HG02798 (cell line): ENCODE data around the gene NHERF1.

Experiments used
- ATAC-seq: cut with Tn5 transposase; IDR thresholded peaks from one replicate; pipeline ENCODE4 v1.9.1; 2021; ENCODE audit warnings: mild to moderate bottlenecking; ENCODE audit not compliant: unreplicated experiment, poor library complexity

NHERF1 gene

GRCh38 chr17:74779948-74780400 is 31.5 kb downstream of the NHERF1 start:
- peak; percentile 34 for ATAC-seq

DNA sequence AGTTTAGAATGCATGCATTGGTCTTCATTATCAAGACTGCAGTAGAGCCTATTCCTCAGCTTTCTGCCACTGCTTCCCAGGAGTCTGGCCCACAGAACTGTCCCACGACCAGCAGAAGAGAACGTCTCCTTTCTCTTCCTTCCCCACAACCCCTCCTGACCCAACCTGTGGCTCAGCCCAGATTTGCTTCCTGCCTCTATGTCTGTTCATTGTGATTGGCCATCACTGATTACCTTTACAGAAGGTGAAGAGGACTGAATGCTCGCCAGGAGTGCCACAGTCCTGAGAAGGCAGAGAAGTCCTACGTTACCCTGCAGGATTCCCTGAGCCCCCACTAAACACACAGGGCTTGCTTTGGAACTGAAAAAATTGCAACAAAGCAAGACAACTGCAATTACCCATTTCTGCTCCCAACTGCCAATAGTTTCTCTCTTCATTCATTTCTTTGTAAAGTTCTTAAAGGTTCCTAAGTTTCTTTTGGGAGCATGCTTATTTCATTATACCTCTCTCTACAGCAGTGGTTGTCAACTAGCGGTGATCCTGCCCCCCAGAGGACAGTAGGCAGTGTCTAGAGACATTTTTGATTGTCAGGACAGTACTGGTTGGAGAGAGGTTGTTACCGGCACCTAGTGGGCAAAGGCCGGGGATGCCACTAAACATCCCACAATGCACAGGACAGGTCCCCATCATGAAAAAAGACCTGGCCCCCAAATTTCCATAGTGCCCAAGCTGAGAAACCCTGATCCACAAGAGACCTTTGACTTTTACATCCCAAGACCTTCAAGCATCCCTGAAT is 32.2 kb downstream of the NHERF1 start:
- no peak for ATAC-seq

- ATAC-seq = no peak
Observed at GRCh38 chr17:74782571-74782970, 34.1 kb downstream of the NHERF1 start.

DNA sequence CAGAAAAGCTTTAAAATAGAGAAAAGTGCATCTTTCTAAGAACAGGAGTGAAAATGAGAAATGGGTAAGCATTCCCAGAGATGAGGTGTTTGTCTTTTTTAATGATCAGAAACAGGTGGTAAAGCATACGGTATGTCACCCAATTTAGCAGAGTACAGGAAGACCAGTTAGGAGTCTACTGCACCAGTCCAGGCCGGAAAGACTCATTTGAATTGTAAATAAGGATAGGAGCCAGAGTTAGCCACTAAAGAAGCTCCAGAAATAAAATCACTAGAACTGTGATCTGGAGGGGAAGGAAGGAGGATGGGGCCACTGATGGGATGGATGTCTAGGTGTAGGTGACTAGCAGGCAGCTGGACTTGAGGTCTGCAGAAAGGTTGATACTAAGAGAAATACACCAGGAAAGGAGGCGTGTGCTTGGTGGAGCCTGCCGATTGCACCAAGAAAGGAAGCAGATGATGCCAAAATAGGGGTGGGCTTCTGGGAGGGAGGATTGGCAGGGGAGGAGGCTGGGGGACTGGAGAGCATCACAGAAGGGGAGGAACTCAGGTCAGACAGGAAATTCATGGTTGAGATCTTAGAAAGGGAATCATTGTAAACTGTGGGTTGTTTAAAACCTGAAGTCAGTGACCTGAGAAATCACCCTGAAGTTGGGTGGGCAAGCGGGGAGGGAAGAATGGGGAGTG is 35.8 kb downstream of the NHERF1 start:
- ATAC-seq = no peak

DNA sequence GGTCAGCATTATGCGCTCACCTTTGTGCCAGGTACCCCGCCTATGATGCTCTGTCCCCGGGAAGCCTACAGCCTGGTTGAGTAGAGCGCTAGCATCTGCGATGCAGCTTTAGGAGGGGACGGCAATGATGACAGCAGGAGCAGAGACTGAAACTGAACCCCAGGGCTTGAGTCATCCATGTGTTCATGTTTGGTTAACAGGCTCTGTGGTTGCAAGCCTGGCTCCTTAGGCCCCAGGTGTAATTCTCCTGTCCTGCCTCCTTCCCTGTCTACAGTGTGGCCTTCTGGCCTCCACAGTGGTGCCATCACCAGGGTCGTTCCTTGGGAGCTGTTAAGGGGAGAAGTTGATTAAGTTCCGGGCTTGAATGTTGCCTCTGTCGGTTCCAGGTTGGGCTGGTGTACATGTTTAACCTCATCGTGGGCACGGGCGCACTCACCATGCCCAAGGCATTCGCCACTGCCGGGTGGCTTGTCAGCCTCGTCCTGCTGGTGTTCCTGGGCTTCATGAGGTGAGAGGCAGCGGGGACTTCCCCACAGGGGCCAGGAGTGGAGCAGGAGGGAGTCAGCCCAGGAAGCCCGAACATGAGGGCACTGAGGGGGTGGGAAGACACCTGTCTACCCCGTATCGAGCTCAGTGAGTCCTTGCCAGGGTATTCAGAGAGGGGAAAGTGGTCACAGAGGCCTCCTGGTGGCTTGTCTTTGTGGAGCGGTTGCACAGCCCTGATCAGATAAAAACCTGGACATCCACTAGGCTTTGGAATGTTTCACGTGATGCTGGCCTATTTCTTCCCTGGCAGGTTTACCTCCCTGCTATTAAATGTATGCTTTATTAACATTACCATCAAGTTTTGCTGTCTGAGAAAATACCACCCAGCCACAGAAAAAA is 36.9 kb downstream of the NHERF1 start:
- no peak for ATAC-seq

DNA sequence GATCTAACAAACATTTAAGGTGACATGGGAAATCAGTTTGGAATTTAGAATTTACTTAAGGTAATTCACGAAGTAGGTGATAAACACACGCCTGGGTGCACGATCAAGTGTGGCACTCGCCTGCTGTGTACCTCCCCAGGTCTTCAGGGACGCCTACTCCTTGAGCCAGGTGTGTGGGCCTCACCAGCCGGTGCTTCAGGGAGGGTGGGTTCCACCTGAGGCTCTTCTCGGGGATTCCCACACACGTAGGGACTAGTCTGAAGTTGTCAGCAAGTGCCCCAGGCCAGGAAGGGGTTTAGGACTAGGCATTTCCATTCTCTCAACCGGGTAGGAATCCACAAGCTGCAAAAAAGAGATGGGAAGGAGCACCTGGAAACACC is 37.5 kb downstream of the NHERF1 start:
- no peak for ATAC-seq

- no peak for ATAC-seq
Observed at GRCh38 chr17:74786431-74787055, 38.1 kb downstream of the NHERF1 start.

GRCh38 chr17:74790161-74791058 is 42.0 kb downstream of the NHERF1 start:
- no peak for ATAC-seq

GRCh38 chr17:74792586-74793105 is 44.2 kb downstream of the NHERF1 start:
- no peak for ATAC-seq

DNA sequence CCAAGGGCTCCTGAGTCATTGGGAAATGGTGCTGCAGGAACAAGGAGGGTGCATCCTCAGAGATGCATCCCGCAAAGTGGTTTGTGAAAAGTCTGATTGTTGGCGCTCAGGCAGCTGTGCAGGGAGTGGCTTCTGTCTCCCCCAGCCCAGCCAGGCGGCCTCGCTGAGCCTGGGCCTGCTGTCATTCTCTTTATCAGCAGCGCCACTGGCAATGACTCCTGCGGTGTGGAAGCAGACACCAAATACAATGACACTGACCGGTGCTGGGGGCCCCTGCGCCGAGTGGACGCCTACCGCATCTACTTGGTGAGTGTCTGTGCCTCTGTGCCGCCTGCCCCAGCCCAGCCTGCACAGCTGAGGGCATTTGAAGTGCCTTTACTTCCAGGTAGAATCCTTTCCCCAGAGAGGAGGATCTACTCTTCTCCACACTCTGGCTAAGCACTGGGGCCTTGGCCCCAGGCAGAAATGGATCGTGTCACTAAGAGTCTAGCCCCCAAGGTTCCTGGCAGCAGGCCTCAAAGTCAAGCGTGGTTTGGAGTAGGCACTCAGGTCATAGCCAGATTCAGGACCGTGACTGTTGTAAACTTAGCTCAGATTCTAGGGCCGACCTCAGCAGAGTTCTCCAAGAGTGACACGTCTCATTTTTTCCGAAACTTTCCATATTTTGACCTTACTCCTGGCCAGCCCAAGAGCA is 47.0 kb downstream of the NHERF1 start:
- no peak for ATAC-seq

- no peak for ATAC-seq
Observed at GRCh38 chr17:74796211-74796610, 47.8 kb downstream of the NHERF1 start.

GRCh38 chr17:74796866-74797265 is 48.4 kb downstream of the NHERF1 start:
- ATAC-seq = no peak

- no peak for ATAC-seq
Observed at GRCh38 chr17:74797824-74798223, 49.4 kb downstream of the NHERF1 start.

GRCh38 chr17:74798239-74798707 is 49.8 kb downstream of the NHERF1 start:
- ATAC-seq = no peak

DNA sequence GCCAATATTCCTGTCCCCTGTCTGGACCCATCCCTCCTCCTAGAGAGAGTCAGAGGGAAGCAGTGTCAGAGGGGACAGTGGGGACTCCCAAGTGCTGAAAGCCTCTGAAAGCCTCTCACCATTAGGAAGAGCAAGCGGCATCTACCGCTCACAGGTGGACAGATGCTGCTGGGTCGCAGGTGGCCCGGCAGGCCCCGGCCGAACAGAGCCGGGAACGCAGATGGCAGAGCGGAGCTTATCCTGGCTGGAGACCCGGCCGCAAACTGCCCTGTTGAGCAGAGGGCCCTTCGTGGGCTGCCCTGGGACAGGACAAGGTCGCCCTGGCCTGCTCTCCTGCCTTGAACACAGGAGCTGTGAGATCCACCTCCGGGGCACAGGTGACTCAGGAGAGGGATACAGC is 50.7 kb downstream of the NHERF1 start:
- no peak for ATAC-seq

- no peak for ATAC-seq
Observed at GRCh38 chr17:74800531-74800930, 52.1 kb downstream of the NHERF1 start.

GRCh38 chr17:74801896-74802295 is 53.5 kb downstream of the NHERF1 start:
- no peak for ATAC-seq

GRCh38 chr17:74803388-74803930 is 55.0 kb downstream of the NHERF1 start:
- ATAC-seq = no peak
